ENCODE data around the gene PNLIPRP2. TPM values are rescaled to one million over a fixed set of nuclear protein-coding genes. Genes with fewer than 3 reads are reported as not detected.

Gene PNLIPRP2
- total RNA-seq, 1 experiment from 2014 or later = 0.24 TPM

DNA sequence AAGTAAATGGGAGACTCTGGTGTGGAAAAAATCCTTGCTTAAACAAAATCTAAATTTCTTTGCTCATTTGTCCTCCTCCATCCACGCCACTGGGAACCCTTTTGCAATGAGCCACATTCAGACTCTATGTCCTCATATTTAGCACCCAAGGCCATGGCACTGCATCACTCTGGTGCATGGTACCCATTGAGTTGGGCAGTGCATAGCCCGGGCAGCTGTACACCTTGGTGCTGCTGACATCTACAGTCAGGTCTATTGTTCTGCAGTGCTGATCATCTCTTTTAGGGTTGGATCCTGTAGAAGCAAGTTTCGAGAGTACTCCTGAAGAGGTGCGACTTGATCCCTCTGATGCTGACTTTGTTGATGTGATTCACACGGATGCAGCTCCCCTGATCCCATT, 23.2 kb upstream of the PNLIPRP2 start:
- H3K4me1 ChIP-seq (ENCODE audit: insufficient read depth, low read length) = no peaks in the 10 kb centered on the region
- no peak overlapping the region for H2AFZ ChIP-seq (ENCODE audit: low read length)
- H3K9ac ChIP-seq (ENCODE audit: extremely low read depth, insufficient read length, low read length) = no peak overlapping the region
- H3K27me3 ChIP-seq (ENCODE audit: insufficient read depth, low read length) = no peaks in the 10 kb centered on the region; the same call in 1 of the 2 replicates
- H3K79me1 ChIP-seq (ENCODE audit: insufficient read depth, low read depth, low read length, poor library complexity, severe bottlenecking) = no peaks in the 10 kb centered on the region
- H3K4me2 ChIP-seq (ENCODE audit: insufficient read depth, insufficient read length, low read length) = no peak overlapping the region
- no peak overlapping the region for H2BK5ac ChIP-seq (ENCODE audit: insufficient read length, low read length)
- H3K79me2 ChIP-seq (ENCODE audit: insufficient read depth, low read length) = no peaks in the 10 kb centered on the region
- no peaks in the 10 kb centered on the region for H4K20me1 ChIP-seq (ENCODE audit: control insufficient read depth, insufficient read depth, insufficient read length)
- no peak overlapping the region for H2BK12ac ChIP-seq (ENCODE audit: insufficient read length, low read depth, low read length)
- Mint-ChIP-seq H3K27me3 (ENCODE audit: low read depth) (peaks cover 4% of the 10 kb centered on the region), H3K36me3 (ENCODE audit: insufficient read depth in 1 of 3, low read depth in 3 of 3) (no peaks in the 10 kb centered on the region), H3K27ac (no peak overlapping the region; a peak in 1 of 7 replicates), H3K4me3 (no peak overlapping the region), H3K4me1 (peaks cover 11 to 14% of the 10 kb centered on the region in 2 experiments), H3K9me3 (no peaks in the 10 kb centered on the region)
- H2BK15ac ChIP-seq (ENCODE audit: low read depth, low read length) = no peak overlapping the region
- WGBS (ENCODE audit: extremely low coverage, insufficient read length, low lambda C conversion rate) = no CpG with 5 or more reads among the region's 5 CpGs
- no peak overlapping the region for H3K14ac ChIP-seq (ENCODE audit: insufficient read depth, low read length)
- no peak overlapping the region for H4K5ac ChIP-seq (ENCODE audit: insufficient read length, low read depth, low read length)
- H3K23me2 ChIP-seq (ENCODE audit: insufficient read length, low read depth, low read length, poor library complexity, severe bottlenecking) = no peaks in the 10 kb centered on the region
- no peak overlapping the region for H2BK20ac ChIP-seq (ENCODE audit: low read depth, low read length, poor library complexity, severe bottlenecking)
- H4K91ac ChIP-seq (ENCODE audit: insufficient read length, low read depth, low read length) = no peak overlapping the region
- no peak overlapping the region for H3T11ph ChIP-seq (ENCODE audit: low read length)
- H3K56ac ChIP-seq (ENCODE audit: insufficient read length, low read depth, low read length) = no peak overlapping the region
- H3K27ac ChIP-seq (ENCODE audit: insufficient read length, low read depth, low read length) = no peak overlapping the region
- H3K4ac ChIP-seq (ENCODE audit: low read depth, low read length) = no peak overlapping the region
- no peak overlapping the region for H2AK5ac ChIP-seq (ENCODE audit: insufficient read length, low read length)
- no peak overlapping the region for H3K18ac ChIP-seq (ENCODE audit: insufficient read length, low read depth, low read length)
- DNase-seq = no peak
- no peak overlapping the region for H4K8ac ChIP-seq (replicated peaks; ENCODE audit: insufficient read length, low read depth, low read length)
- no peaks in the 10 kb centered on the region for H3K9me3 ChIP-seq (ENCODE audit: control insufficient read depth, low read depth, low read length)
- no peak overlapping the region for H3K23ac ChIP-seq (ENCODE audit: insufficient read length, low read depth, low read length)
- no peak overlapping the region for H2BK120ac ChIP-seq (ENCODE audit: low read depth, low read length, poor library complexity, severe bottlenecking)
- no peak for TF ChIP-seq CTCF (conservative IDR thresholded peaks at IDR 0.05)
